HG03442 (cell line): ENCODE results near the gene GTF2IRD1.
"Not testable (repeated sequence)": the region's sequence is repeated elsewhere in the genome, so short reads cannot be mapped to it uniquely, and the experiment has no call there.

Source experiments
- ATAC-seq: cut with Tn5 transposase; IDR thresholded peaks from one replicate; pipeline ENCODE4 v1.9.1; 2021; ENCODE audit warnings: mild to moderate bottlenecking, moderate library complexity; ENCODE audit not compliant: unreplicated experiment

The GTF2IRD1 gene

GRCh38 chr7:74430409-74430808 is 23.3 kb upstream of the GTF2IRD1 start:
- not testable (repeated sequence) for ATAC-seq

- no peak for ATAC-seq
These were observed 22.7 kb upstream of the GTF2IRD1 start for GRCh38 chr7:74430961-74431466.

- not testable (repeated sequence) for ATAC-seq
These were observed 16.5 kb upstream of the GTF2IRD1 start for GRCh38 chr7:74437291-74437571.

- ATAC-seq: no peak
These were observed 15.4 kb upstream of the GTF2IRD1 start for GRCh38 chr7:74438327-74438726.

- no peak for ATAC-seq
These were observed 14.2 kb upstream of the GTF2IRD1 start for GRCh38 chr7:74439541-74439940.

- not testable (repeated sequence) for ATAC-seq
These were observed 13.6 kb upstream of the GTF2IRD1 start for GRCh38 chr7:74440143-74440542.

- no peak for ATAC-seq
These were observed 11.9 kb upstream of the GTF2IRD1 start for GRCh38 chr7:74441801-74442200.

GRCh38 chr7:74443543-74444247 is 10.0 kb upstream of the GTF2IRD1 start:
- ATAC-seq: no peak

GRCh38 chr7:74449144-74449543 is 4.6 kb upstream of the GTF2IRD1 start:
- no peak for ATAC-seq

GRCh38 chr7:74449809-74450397 is 3.8 kb upstream of the GTF2IRD1 start:
- no peak for ATAC-seq

GRCh38 chr7:74452748-74453321 is 871 bp upstream of the GTF2IRD1 start:
- no peak for ATAC-seq

GRCh38 chr7:74454021-74454924 is 567 bp downstream of the GTF2IRD1 start:
- ATAC-seq: no peak

- no peak for ATAC-seq
These were observed 1.2 kb downstream of the GTF2IRD1 start for GRCh38 chr7:74454925-74455288.

GRCh38 chr7:74455291-74455804 is 1.6 kb downstream of the GTF2IRD1 start:
- ATAC-seq: no peak

GRCh38 chr7:74455928-74456327 is 2.2 kb downstream of the GTF2IRD1 start:
- no peak for ATAC-seq

- ATAC-seq: no peak
These were observed 3.3 kb downstream of the GTF2IRD1 start for GRCh38 chr7:74457007-74457406.

- ATAC-seq: no peak
These were observed 8.4 kb downstream of the GTF2IRD1 start for GRCh38 chr7:74461970-74462706.

- ATAC-seq: no peak
These were observed 9.0 kb downstream of the GTF2IRD1 start for GRCh38 chr7:74462707-74463100.

- ATAC-seq: no peak
These were observed 11.5 kb downstream of the GTF2IRD1 start for GRCh38 chr7:74464931-74465886.
